Skeletal muscle satellite cell (primary cell): ENCODE data around the gene FDX1.

Experiments used
- H3K27me3 ChIP-seq: 2 replicates; pipeline ENCODE4 v1.7.0; 2013; ENCODE audit warnings: low read length; ENCODE audit not compliant: control insufficient read depth, insufficient read depth
- H3K36me3 ChIP-seq: 2 replicates; pipeline ENCODE4 v1.7.0; 2013; ENCODE audit warnings: mild to moderate bottlenecking, control low read depth, low read length; ENCODE audit not compliant: insufficient read depth
- H3K4me1 ChIP-seq: 2 replicates; pipeline ENCODE4 v1.7.0; 2013; ENCODE audit warnings: low read length; ENCODE audit not compliant: control insufficient read depth, insufficient read depth
- H3K4me2 ChIP-seq: 2 replicates; pipeline ENCODE4 v1.7.0; 2013; ENCODE audit warnings: mild to moderate bottlenecking, low read length
- H3K4me3 ChIP-seq: 2 replicates; pipeline ENCODE4 v1.7.0; 2013; ENCODE audit warnings: low read length
- H3K9ac ChIP-seq: 2 replicates; pipeline ENCODE4 v1.7.0; 2013; ENCODE audit warnings: mild to moderate bottlenecking, low read depth, low read length, moderate library complexity
- H3K9me3 ChIP-seq: replicated peaks from 2 replicates; pipeline ENCODE4 v1.7.0; 2013; ENCODE audit warnings: mild to moderate bottlenecking, control low read depth, low read length

FDX1 gene

DNA sequence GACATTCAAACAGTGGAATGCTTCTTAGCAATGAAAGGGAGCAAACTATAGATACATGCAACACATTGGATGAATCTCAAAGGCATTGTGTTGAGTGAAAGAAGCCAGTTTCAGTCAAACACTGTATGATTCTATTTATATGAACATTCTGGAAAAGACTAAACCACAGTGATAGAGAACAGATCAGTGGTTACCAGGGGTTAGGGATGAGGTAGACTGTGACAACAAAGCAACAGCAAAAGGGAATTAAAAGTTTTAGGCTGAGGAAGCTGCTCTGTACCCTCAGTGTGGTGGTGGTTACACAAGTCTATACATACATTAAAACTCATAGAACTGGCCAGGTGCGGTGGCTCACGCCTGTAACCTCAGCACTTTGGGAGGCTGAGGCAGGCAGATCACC, 23.0 kb downstream of the FDX1 start:
- H3K4me1 ChIP-seq: no peaks in the 10 kb centered on the region
- H3K27me3 ChIP-seq: no peaks in the 10 kb centered on the region
- H3K4me3 ChIP-seq: no peak overlapping the region
- H3K36me3 ChIP-seq: no peaks in the 10 kb centered on the region
- no peak overlapping the region for H3K4me2 ChIP-seq
- H3K9ac ChIP-seq: no peak overlapping the region
- H3K9me3 ChIP-seq: no peaks in the 10 kb centered on the region

DNA sequence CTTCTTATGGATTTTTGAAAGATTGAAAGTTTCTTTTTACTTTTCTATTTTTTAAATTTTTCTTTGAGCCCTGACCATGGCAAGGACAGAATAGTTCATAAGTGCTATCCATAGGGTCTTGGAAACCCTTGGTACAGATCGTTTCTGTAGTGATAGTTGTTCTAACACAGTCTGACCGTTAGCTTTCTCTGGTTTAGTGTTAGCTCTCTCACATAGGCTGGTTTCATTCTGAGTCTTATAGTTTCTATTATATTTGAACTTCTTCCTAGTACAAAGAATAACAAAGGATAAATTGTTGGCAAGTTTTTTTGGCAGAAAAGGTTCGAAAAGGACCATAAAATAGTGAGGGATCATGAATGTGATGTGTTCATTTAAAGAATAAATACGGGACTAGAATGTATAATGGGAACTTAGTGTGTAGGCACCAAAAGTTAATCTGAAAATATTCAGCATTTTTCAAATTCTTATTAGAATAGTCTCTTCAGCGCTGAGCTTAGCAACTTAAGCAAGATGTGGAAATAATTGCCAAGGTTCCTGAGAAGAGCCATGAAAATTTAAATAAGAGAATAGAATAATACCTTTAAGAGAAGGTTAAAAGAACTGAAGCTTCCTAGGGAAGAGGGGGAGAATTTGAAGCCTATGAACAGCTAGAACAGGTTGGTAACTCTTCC, 24.1 kb downstream of the FDX1 start:
- no peaks in the 10 kb centered on the region for H3K36me3 ChIP-seq
- H3K9me3 ChIP-seq: no peaks in the 10 kb centered on the region
- no peaks in the 10 kb centered on the region for H3K27me3 ChIP-seq
- no peak overlapping the region for H3K9ac ChIP-seq
- H3K4me2 ChIP-seq: no peak overlapping the region
- H3K4me3 ChIP-seq: no peak overlapping the region
- H3K4me1 ChIP-seq: no peaks in the 10 kb centered on the region

DNA sequence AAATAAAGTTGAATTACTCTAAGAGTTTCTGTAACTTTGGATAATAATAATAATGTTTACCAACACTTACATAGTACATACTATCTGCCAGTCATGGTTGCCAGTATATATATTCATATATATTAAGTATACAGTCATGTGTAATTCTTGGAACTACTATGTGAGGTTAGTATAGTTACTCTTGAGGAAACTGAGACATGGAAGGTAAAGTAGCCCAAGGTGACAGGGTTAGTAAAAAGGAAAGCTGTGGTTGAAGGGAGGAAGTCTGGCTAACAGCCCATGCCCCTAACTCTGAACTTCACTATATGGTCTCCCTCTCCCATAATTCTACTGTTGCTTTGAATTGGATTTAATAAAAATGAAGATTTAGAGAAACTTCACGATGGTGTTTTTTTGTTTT, 24.9 kb downstream of the FDX1 start:
- Histone ChIP-seq H3K4me1 (no peaks in the 10 kb centered on the region), H3K4me3 (no peak overlapping the region), H3K4me2 (no peak overlapping the region), H3K27me3 (no peaks in the 10 kb centered on the region), H3K36me3 (peaks cover 2% of the 10 kb centered on the region), H3K9me3 (no peaks in the 10 kb centered on the region), H3K9ac (no peak overlapping the region)

DNA sequence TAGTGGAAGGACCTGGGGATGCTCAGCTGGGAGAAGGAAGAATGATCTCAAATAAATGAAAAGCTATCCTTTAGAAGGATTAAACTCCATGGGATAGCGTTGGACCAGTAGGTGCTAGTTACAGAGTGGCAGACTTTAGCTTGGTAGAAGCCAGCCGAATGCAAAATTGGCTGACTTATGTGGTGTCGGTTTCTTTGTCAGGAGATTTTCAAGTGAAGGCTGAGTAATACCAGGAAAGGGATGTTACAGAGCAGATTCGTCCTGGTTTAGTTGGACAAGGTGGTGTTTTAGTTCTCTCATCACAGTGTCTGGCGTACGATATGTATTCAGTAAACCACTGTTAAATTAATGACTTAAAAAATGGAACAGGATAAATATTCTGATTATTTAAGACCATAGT, 26.0 kb downstream of the FDX1 start:
- H3K4me2 ChIP-seq: no peak overlapping the region
- H3K4me1 ChIP-seq: no peaks in the 10 kb centered on the region

DNA sequence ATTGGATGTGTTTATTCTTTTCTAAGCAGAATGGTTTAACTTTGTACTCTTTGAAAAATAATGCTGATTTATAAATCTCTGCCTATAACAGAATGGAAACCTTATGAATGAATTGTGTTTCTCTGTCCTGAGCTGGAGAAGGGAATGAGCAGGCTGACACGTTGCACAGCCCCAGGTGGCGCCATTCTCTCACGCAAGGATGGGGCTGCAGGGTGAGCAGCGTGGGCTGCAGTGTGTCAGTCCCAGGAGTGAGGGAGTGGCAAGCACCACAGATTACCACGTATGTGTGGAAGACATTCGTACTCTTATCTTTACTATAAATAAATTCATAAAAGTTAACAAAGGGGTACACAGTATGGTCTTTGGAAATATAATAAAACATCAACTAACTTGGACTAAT, 33.4 kb downstream of the FDX1 start:
- no peaks in the 10 kb centered on the region for H3K9me3 ChIP-seq
- peaks cover 9% of the 10 kb centered on the region for H3K36me3 ChIP-seq
- H3K9ac ChIP-seq: no peak overlapping the region
- no peak overlapping the region for H3K4me3 ChIP-seq
- H3K4me2 ChIP-seq: no peak overlapping the region
- no peaks in the 10 kb centered on the region for H3K27me3 ChIP-seq
- H3K4me1 ChIP-seq: no peaks in the 10 kb centered on the region

More for the DNA sequence above, 26.0 kb downstream of the FDX1 start:
- no peaks in the 10 kb centered on the region for H3K9me3 ChIP-seq
- no peak overlapping the region for H3K9ac ChIP-seq
- no peak overlapping the region for H3K4me3 ChIP-seq
- H3K36me3 ChIP-seq: peaks cover 8% of the 10 kb centered on the region
- H3K27me3 ChIP-seq: no peaks in the 10 kb centered on the region

DNA sequence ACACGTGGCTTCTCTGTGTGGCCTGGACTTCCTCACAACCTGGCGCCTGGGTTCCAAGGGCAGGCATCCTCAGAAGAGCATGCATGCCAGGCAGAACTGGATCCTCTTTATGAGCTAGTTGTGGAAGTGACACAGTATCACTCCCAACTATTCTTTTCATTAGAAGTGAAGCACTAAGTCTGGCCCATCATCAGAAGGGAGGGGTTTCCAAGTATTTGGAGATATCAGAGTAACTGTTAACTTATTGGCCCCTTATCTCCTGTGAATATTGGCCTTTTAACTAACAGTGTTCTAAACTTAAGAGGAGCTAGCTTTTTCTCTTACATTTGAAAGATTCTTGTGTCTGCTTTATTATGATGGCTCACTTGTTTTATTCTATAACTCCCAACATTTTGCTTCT, 35.5 kb downstream of the FDX1 start:
- no peaks in the 10 kb centered on the region for H3K27me3 ChIP-seq
- H3K9ac ChIP-seq: no peak overlapping the region
- H3K36me3 ChIP-seq: peaks cover 4% of the 10 kb centered on the region
- no peak overlapping the region for H3K4me3 ChIP-seq
- peaks cover 2% of the 10 kb centered on the region for H3K4me1 ChIP-seq
- no peak overlapping the region for H3K4me2 ChIP-seq
- H3K9me3 ChIP-seq: no peaks in the 10 kb centered on the region

DNA sequence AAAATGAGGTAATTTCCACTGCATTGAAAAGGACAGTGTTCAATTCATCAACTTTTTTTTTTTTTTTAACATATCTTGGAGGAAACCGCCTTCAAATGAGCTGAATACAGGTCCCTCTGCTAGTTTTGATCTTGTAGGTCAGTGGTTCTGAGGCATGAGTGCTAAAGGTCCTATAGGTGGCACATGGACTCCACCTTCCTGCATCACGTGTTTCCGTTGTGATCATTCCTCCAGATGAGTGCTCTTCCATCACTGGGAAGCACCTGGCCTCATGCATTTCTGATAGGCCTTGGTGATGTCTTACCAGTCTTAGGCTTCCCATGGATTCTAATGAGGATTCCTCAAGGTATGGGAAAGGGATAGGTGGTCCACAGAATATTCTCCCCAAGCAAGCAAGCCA, 37.8 kb downstream of the FDX1 start:
- no peaks in the 10 kb centered on the region for H3K9me3 ChIP-seq
- no peaks in the 10 kb centered on the region for H3K36me3 ChIP-seq
- no peak overlapping the region for H3K4me3 ChIP-seq
- H3K4me1 ChIP-seq: peaks cover 22% of the 10 kb centered on the region
- no peak overlapping the region for H3K9ac ChIP-seq
- H3K27me3 ChIP-seq: no peaks in the 10 kb centered on the region
- H3K4me2 ChIP-seq: no peak overlapping the region

DNA sequence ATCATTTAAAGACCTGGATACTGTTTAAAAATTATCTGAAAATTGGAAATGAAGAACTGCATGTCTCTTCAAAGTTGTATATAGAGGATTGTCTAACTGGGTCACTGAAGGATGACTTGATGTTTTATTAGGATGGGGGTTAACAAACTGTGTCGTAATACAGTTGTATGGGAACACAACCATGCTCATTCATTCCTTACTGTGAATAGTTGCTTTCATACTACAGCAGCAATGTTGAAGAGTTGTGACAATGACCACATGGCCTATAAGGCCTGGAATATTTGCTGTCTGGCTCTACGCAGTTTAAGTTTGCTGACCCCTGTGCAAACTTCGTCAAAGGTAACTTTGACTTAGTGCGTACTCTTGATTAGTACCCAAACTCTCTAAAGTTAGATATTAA, 38.4 kb downstream of the FDX1 start:
- Histone ChIP-seq H3K27me3 (no peaks in the 10 kb centered on the region), H3K4me1 (peaks cover 22% of the 10 kb centered on the region), H3K4me2 (no peak overlapping the region), H3K36me3 (no peaks in the 10 kb centered on the region), H3K9ac (no peak overlapping the region), H3K9me3 (no peaks in the 10 kb centered on the region), H3K4me3 (no peak overlapping the region)

DNA sequence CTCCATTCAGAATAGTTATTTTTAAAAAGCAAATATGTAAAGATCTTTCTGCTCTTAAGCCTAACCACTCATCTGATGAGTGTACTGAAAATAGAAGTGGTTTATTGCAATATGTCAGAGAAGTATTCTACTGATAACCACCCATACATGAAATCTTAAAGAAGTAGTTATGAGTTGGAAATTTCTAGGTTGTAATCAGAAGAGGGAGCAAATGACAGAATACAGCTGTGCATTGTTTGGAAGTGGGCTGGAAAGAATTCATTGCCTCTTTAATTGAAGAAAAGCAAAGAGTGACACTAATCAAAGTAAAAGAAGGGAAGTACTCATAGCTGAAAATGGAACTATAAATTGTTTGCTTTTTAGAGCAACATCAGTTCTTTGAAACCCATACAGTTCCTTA, 39.4 kb downstream of the FDX1 start:
- Histone ChIP-seq H3K4me3 (no peak overlapping the region), H3K4me1 (peaks cover 22% of the 10 kb centered on the region), H3K27me3 (no peaks in the 10 kb centered on the region), H3K9me3 (no peaks in the 10 kb centered on the region), H3K36me3 (no peaks in the 10 kb centered on the region), H3K9ac (no peak overlapping the region), H3K4me2 (no peak overlapping the region)

DNA sequence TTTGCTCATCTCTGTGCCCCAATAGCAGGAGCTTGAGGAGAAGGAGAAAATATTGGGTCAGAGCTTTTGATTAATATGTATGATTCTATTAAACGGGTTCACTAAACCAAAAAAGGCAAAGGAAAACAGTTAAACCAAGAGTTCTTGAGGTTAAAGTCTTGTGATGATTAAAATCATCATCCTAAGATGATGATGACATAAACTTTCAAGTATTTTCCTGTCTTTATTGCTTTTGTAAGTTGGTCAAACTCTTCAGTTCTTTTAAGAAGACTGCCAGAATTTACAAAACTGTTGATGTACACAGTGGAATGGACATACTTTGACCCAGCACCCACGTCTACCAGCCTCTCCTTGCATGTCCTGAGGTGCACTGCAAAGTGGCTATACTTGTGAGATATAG, 41.0 kb downstream of the FDX1 start:
- peak overlapping the region; percentile 33 for H3K4me3 ChIP-seq
- H3K27me3 ChIP-seq: no peaks in the 10 kb centered on the region
- H3K36me3 ChIP-seq: no peaks in the 10 kb centered on the region
- no peaks in the 10 kb centered on the region for H3K9me3 ChIP-seq
- peak overlapping the region; percentile 6 for H3K9ac ChIP-seq
- peaks cover 22% of the 10 kb centered on the region for H3K4me1 ChIP-seq
- peak overlapping the region; percentile 55 for H3K4me2 ChIP-seq

DNA sequence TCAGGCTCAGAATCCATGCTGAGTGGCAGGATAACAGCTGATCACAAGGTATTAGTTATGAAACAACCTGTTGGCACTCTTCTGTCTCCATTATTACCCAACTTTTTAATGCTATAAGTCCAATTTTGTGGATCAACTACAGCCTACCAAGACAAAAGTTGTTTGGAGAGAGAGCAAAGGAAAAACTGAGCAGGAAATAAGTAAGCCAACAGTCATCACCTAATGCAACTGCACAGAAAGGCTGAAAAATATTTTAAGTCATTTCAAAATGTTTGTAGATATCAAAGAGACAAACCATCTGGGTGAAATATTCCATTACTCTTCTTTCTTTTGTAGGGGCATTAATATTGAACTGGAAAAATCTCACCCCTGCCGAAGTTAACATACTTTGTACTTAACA, 41.6 kb downstream of the FDX1 start:
- Histone ChIP-seq H3K4me2 (peak overlapping the region; percentile 55), H3K4me3 (peak overlapping the region; percentile 33), H3K36me3 (no peaks in the 10 kb centered on the region), H3K4me1 (peaks cover 22% of the 10 kb centered on the region), H3K9me3 (no peaks in the 10 kb centered on the region), H3K9ac (peak overlapping the region; percentile 6), H3K27me3 (no peaks in the 10 kb centered on the region)

DNA sequence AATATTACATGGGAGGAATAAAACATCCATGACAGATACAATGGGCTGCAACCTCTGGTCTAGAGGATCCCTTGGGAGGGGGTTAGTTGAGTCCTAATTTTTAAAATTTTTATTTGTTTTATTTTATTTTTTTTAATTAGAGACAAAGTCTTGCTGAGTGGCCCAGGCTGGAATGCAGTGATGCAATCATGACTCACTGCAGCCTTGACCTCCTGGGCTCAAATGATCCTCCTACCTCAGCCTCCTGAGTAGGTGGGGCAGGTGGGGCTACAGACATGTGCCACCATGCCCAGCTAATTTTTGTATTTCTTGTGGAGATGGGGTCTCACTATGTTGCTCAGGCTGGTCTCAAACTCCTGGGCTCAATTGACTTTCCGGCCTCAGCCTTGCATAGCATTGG, 43.1 kb downstream of the FDX1 start:
- H3K9ac ChIP-seq: no peak overlapping the region
- no peaks in the 10 kb centered on the region for H3K36me3 ChIP-seq
- H3K27me3 ChIP-seq: no peaks in the 10 kb centered on the region
- no peak overlapping the region for H3K4me2 ChIP-seq
- H3K9me3 ChIP-seq: no peaks in the 10 kb centered on the region
- H3K4me3 ChIP-seq: no peak overlapping the region
- peaks cover 22% of the 10 kb centered on the region for H3K4me1 ChIP-seq
